Activated CD4-positive, alpha-beta T cell treated with anti-CD3 and anti-CD28 coated beads for 36 hours (primary cell): ENCODE measurements around the gene SDHD. TPM values are rescaled to one million over a fixed set of nuclear protein-coding genes. Genes with fewer than 3 reads are reported as not detected.
A peak's percentile ranks its signal among the peaks of the same experiment; 100 is the strongest.
"Not testable (repeated sequence)": the region's sequence is repeated elsewhere in the genome, so short reads cannot be mapped to it uniquely, and the experiment has no call there.

Experiments used
- ATAC-seq: fragments of 200-7000 bp; cut with Tn5 transposase; one replicate; pipeline ENCODE4 v1.10.0; 2021; ENCODE audit warnings: mild to moderate bottlenecking, moderate library complexity
- CTCF ChIA-PET: fragments of 350-600 bp; sonication (Branson Sonifier 250); formaldehyde crosslinking; loops from one replicate; lab custom pipeline; 2021; ENCODE audit warnings: antibody characterized with exemption; lab: Charles Lee
- POLR2A ChIA-PET: fragments of 350-600 bp; sonication (Branson Sonifier 250); formaldehyde crosslinking; loops from one replicate; lab custom pipeline; 2021; ENCODE audit warnings: antibody characterized with exemption, inconsistent platforms; lab: Charles Lee
- DNase-seq: peaks from one replicate; pipeline ENCODE4 v3.0.0-alpha.2; 2020
- H3K27ac Mint-ChIP-seq: one replicate; pipeline ENCODE4 v1.8.0; 2021; ENCODE audit warnings: mixed read lengths
- H3K27me3 Mint-ChIP-seq: one replicate; pipeline ENCODE4 v1.8.0; 2021; ENCODE audit warnings: mixed read lengths
- H3K36me3 Mint-ChIP-seq: one replicate; pipeline ENCODE4 v1.8.0; 2021; ENCODE audit warnings: low read depth, mixed read lengths
- H3K4me1 Mint-ChIP-seq: one replicate; pipeline ENCODE4 v1.8.0; 2021; ENCODE audit warnings: mixed read lengths
- H3K4me3 Mint-ChIP-seq: one replicate; pipeline ENCODE4 v1.8.0; 2021; ENCODE audit warnings: mild to moderate bottlenecking, moderate library complexity, mixed read lengths
- H3K9me3 Mint-ChIP-seq: one replicate; pipeline ENCODE4 v1.8.0; 2021; ENCODE audit warnings: low read depth, mixed read lengths
- intact Hi-C, 2 experiments: fragments of 100-400 bp; cut with DNase I in 1 of 2; cut with micrococcal nuclease in 1 of 2; formaldehyde crosslinking; loops; one replicate each; pipeline versions ENCODE4 v1.14.2 to v1.15.1; 2022 to 2024; cut with DNase I, micrococcal nuclease
- total RNA-seq, 2 experiments: library from RNA; stranded (reverse); gene quantifications; one replicate each; pipeline ENCODE4 v1.2.3, GENCODE V29; 2021

SDHD gene
- total RNA-seq = 10 to 100 TPM; 79.8 to 84.9 TPM

GRCh38 chr11:112086422-112087191, at the start of gene SDHD, which contains the start of gene TIMM8B:
SDHD (plus strand) TSS chr11:112086873; CDS start chr11:112086908, 35 bp downstream.
TIMM8B (minus strand) TSS chr11:112086756; CDS start chr11:112086723, 33 bp downstream.
- ATAC-seq = peak; percentile 86
- CTCF ChIA-PET = interaction anchor here (0.5 to 1.4 kb wide), 7 partner anchors 70 to 216 kb away, joined by 3 to 6 read pairs (median 3); partner anchors contain the start of gene ALG9
- intact Hi-C loops = loop anchor here (1.0 to 10.0 kb wide), 13 partner anchors 12 to 1226 kb away; partner anchors contain the start of genes CFAP68 (in 2 of the 2), DLAT (in 2 of the 2), FDXACB1 (in 2 of the 2) and NKAPD1 (in 2 of the 2)
- H3K27ac Mint-ChIP-seq = peak within 1 kb of the TSS; percentile 93
- POLR2A ChIA-PET = no interaction called here
- peaks cover 74% of the 10 kb centered on the region for H3K36me3 Mint-ChIP-seq
- no peaks in the 10 kb centered on the region for H3K27me3 Mint-ChIP-seq
- peak within 1 kb of the TSS; percentile 97 for H3K4me3 Mint-ChIP-seq
- H3K4me1 Mint-ChIP-seq = peaks cover 63% of the 10 kb centered on the region
- H3K9me3 Mint-ChIP-seq = no peaks in the 10 kb centered on the region
- peak; percentile 97 for DNase-seq

GRCh38 chr11:112037527-112037926, 49.1 kb upstream of the SDHD start:
- H3K4me1 Mint-ChIP-seq = peaks cover 9% of the 10 kb centered on the region
- no peaks in the 10 kb centered on the region for H3K9me3 Mint-ChIP-seq
- ChIA-PET CTCF (no interaction called here), POLR2A (no interaction called here)
- peaks cover 55% of the 10 kb centered on the region for H3K36me3 Mint-ChIP-seq
- intact Hi-C loops = no loop called here
- H3K27me3 Mint-ChIP-seq = no peaks in the 10 kb centered on the region
- DNase-seq (no peak), ATAC-seq (no peak)
- H3K4me3 Mint-ChIP-seq = no peak overlapping the region
- H3K27ac Mint-ChIP-seq = no peak overlapping the region

DNA sequence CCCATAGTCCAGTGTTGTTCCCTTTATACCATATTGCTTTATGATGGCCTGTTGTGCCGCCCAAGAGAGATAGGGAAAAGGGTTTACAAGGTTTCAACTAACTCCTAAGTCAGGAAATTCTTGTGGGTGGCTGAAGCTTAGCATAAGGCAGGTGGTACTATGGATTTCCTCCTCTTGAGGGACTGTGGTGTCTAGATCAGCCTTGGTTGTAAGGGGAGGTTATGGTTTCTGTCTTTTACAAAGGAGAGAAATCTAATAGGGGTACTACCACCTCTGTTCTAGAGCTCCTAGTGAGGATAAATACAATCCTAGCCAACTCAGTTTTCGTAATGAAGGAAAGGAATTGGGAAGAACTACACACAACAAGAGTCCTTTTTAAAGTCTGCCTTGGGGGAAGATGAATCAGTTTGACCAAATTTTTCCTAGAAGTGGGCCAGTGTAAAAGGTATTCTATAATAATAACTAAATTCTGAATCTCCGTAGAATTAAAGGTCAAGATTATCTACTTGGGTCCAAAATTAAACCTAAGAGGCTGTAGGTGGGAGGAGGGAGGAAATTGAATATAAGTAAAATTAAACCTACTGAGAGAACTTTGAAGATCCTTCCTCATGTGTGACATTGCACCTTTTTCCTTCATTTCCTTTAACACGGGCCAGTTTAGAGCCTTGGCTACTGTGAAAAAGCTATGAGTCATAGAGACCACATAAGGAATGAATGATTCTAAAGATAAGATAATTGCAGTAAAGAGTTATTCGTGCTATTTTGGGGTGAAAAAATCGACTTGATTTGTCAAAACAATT, 44.3 kb upstream of the SDHD start:
- Mint-ChIP-seq H3K36me3 (peaks cover 63% of the 10 kb centered on the region), H3K9me3 (no peaks in the 10 kb centered on the region), H3K4me1 (peaks cover 12% of the 10 kb centered on the region), H3K27ac (peak overlapping the region; percentile 31), H3K27me3 (no peaks in the 10 kb centered on the region), H3K4me3 (no peak overlapping the region)
- DNase-seq = no peak
- ChIA-PET CTCF (no interaction called here), POLR2A (no interaction called here)
- no peak for ATAC-seq
- intact Hi-C loops = no loop called here

GRCh38 chr11:112042961-112043304, 43.7 kb upstream of the SDHD start:
- Mint-ChIP-seq H3K27ac (no peak overlapping the region), H3K4me3 (no peak overlapping the region), H3K36me3 (peaks cover 64% of the 10 kb centered on the region), H3K4me1 (peaks cover 13% of the 10 kb centered on the region), H3K9me3 (no peaks in the 10 kb centered on the region), H3K27me3 (no peaks in the 10 kb centered on the region)
- ATAC-seq (no peak), DNase-seq (no peak)
- intact Hi-C loops = no loop called here
- POLR2A ChIA-PET = no interaction called here
- CTCF ChIA-PET = no interaction called here

GRCh38 chr11:112044961-112045360, 41.7 kb upstream of the SDHD start:
- Mint-ChIP-seq H3K9me3 (no peaks in the 10 kb centered on the region), H3K36me3 (peaks cover 70% of the 10 kb centered on the region), H3K27ac (no peak overlapping the region), H3K4me3 (no peak overlapping the region), H3K27me3 (no peaks in the 10 kb centered on the region), H3K4me1 (peaks cover 30% of the 10 kb centered on the region)
- DNase-seq = no peak
- ChIA-PET CTCF (interaction anchor here (0.7 to 1.6 kb wide), 4 partner anchors 9 to 110 kb away, joined by 3 to 4 read pairs (median 3); no protein-coding TSS in a partner anchor), POLR2A (no interaction called here)
- intact Hi-C loops = no loop called here
- ATAC-seq = no peak

DNA sequence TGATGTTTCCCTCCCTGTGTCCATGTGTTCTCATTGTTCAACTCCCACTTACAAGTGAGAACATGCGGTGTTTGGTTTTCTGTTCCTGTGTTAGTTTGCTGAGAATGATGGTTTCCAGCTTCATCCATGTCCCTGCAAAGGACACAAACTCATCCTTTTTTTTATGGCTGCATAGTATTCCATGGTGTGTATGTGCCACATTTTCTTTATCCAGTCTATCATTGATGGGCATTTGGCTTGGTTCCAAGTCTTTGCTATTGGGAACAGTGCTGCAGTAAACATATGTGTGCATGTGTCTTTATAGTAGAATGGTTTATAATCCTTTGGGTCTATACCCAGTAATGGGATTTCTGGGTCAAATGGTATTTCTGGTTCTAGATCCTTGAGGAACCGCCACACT, 40.0 kb upstream of the SDHD start:
- H3K4me1 Mint-ChIP-seq = peaks cover 29% of the 10 kb centered on the region
- H3K27ac Mint-ChIP-seq, H3K9me3 Mint-ChIP-seq, DNase-seq, POLR2A ChIA-PET, H3K27me3 Mint-ChIP-seq, ATAC-seq, CTCF ChIA-PET, intact Hi-C loops, H3K4me3 Mint-ChIP-seq: not testable (repeated sequence)
- H3K36me3 Mint-ChIP-seq = peaks cover 70% of the 10 kb centered on the region

GRCh38 chr11:112048256-112048655, 38.4 kb upstream of the SDHD start:
- Mint-ChIP-seq H3K4me1 (peaks cover 19% of the 10 kb centered on the region), H3K36me3 (peaks cover 72% of the 10 kb centered on the region), H3K27ac (peak overlapping the region; percentile 37)
- ATAC-seq, DNase-seq, POLR2A ChIA-PET, intact Hi-C loops, H3K9me3 Mint-ChIP-seq, H3K4me3 Mint-ChIP-seq, H3K27me3 Mint-ChIP-seq: not testable (repeated sequence)
- CTCF ChIA-PET = interaction anchor here (0.6 kb wide), 1 partner anchor 108 kb away, joined by 3 read pairs; no protein-coding TSS in a partner anchor

DNA sequence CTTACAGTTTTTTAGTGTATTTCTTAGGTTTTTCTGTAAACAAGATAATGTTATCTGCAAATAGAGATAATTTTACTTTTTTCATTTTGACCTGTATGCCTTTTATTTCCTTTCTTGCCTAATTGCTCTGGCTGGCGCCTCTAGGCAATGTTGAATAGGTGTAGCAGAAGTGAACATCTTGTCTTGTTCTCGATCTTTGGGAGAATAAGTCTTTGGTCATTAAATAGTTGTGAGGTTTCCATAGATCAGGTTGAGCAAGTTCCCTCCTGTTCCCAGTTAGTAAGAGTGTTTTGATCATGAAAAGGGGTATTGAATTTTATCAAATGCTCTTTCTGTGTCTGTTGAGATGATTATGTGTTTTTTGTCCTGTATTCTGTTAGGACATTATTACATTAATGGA, 36.9 kb upstream of the SDHD start:
- H3K27me3 Mint-ChIP-seq = no peaks in the 10 kb centered on the region
- peaks cover 68% of the 10 kb centered on the region for H3K36me3 Mint-ChIP-seq
- intact Hi-C loops = loop anchor here in 1 of 2 experiments (10.0 kb wide), 1 partner anchor 115 kb away; the partner anchor contains the start of gene DIXDC1
- no peak overlapping the region for H3K4me3 Mint-ChIP-seq
- ChIA-PET POLR2A (no interaction called here), CTCF (no interaction called here)
- H3K9me3 Mint-ChIP-seq = no peaks in the 10 kb centered on the region
- DNase-seq (no peak), ATAC-seq (no peak)
- H3K4me1 Mint-ChIP-seq = peaks cover 19% of the 10 kb centered on the region
- H3K27ac Mint-ChIP-seq = no peak overlapping the region

- Mint-ChIP-seq H3K9me3 (no peaks in the 10 kb centered on the region), H3K36me3 (peaks cover 63% of the 10 kb centered on the region), H3K27ac (no peak overlapping the region), H3K27me3 (no peaks in the 10 kb centered on the region), H3K4me1 (peaks cover 19% of the 10 kb centered on the region), H3K4me3 (no peak overlapping the region)
- ATAC-seq (no peak), DNase-seq (no peak)
- intact Hi-C loops = loop anchor here in 1 of 2 experiments (10.0 kb wide), 1 partner anchor 116 kb away; the partner anchor contains the start of gene DIXDC1
- ChIA-PET POLR2A (no interaction called here), CTCF (no interaction called here)
Observed at GRCh38 chr11:112050721-112051120, 36.0 kb upstream of the SDHD start.

- Mint-ChIP-seq H3K27ac (no peak overlapping the region), H3K4me1 (peaks cover 26% of the 10 kb centered on the region), H3K4me3 (no peak overlapping the region), H3K36me3 (peaks cover 61% of the 10 kb centered on the region), H3K9me3 (no peaks in the 10 kb centered on the region), H3K27me3 (no peaks in the 10 kb centered on the region)
- DNase-seq = no peak
- no peak for ATAC-seq
- intact Hi-C loops = loop anchor here in 1 of 2 experiments (10.0 kb wide), 1 partner anchor 117 kb away; the partner anchor contains the start of gene DIXDC1
- ChIA-PET CTCF (interaction anchor here (0.5 to 0.8 kb wide), 2 partner anchors 21 to 1888 kb away, joined by 3 read pairs; no protein-coding TSS in a partner anchor), POLR2A (no interaction called here)
Observed at GRCh38 chr11:112051768-112052167, 34.9 kb upstream of the SDHD start.

DNA sequence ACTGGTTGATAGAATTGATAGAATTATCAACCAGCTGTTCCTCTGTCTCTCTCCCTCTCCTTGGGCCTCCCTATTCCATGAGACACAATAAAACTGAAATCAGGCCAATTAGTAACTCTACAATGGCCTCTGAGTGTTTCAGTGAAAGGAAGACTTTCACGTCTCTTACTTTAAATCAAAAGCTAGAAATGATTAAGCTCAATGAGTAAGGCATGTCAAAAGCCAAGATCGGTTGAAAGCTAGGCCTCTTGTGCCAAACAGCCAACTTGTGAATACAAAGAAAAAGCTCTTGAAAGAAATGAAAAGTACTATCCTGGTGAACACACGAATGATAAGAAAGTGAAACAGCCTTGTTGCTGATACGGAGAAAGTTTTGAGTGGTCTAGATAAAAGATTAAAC, 29.5 kb upstream of the SDHD start:
- ATAC-seq (peak; percentile 91), DNase-seq (peak; percentile 34)
- CTCF ChIA-PET = interaction anchor here (0.8 to 1.6 kb wide), 5 partner anchors 13 to 186 kb away, joined by 3 to 5 read pairs (median 4); partner anchors contain the start of gene ALG9
- intact Hi-C loops = loop anchor here (1.0 to 10.0 kb wide), 4 partner anchors 17 to 122 kb away; partner anchors contain the start of genes DIXDC1 (in 1 of the 2), NKAPD1 (in 1 of the 2), PIH1D2 (in 1 of the 2) and SDHD (in 1 of the 2)
- H3K9me3 Mint-ChIP-seq = no peaks in the 10 kb centered on the region
- H3K27me3 Mint-ChIP-seq = no peaks in the 10 kb centered on the region
- H3K4me3 Mint-ChIP-seq = peak overlapping the region; percentile 2
- POLR2A ChIA-PET = interaction anchor here (0.7 to 1.1 kb wide), 3 partner anchors 26 to 130 kb away, joined by 4 to 6 read pairs (median 4); no protein-coding TSS in a partner anchor
- peaks cover 47% of the 10 kb centered on the region for H3K36me3 Mint-ChIP-seq
- peak overlapping the region; percentile 81 for H3K27ac Mint-ChIP-seq
- peaks cover 19% of the 10 kb centered on the region for H3K4me1 Mint-ChIP-seq
